Esophagus squamous epithelium (tissue), 4 donors: Measurements from ENCODE around the gene ATP6AP1.

Experiments used
- CTCF ChIP-seq, 6 experiments: fragments of 450-650 bp in 4 of 6; fragments of 200-600 bp in 2 of 6; sonication (generic) in 2 of 6; IDR thresholded peaks; one replicate each; pipeline ENCODE4 v1.5.1; 2016 to 2019; ENCODE audit warnings: antibody characterized with exemption in 6 of 6, mild to moderate bottlenecking in 4 of 6, moderate library complexity in 4 of 6
- POLR2A ChIP-seq, 4 donors: fragments of 450-650 bp; IDR thresholded peaks; one replicate each; pipeline ENCODE4 v1.6.1; 2017; ENCODE audit warnings: antibody characterized with exemption in 4 of 4, mild to moderate bottlenecking in 4 of 4, moderate library complexity in 3 of 4

DNA sequence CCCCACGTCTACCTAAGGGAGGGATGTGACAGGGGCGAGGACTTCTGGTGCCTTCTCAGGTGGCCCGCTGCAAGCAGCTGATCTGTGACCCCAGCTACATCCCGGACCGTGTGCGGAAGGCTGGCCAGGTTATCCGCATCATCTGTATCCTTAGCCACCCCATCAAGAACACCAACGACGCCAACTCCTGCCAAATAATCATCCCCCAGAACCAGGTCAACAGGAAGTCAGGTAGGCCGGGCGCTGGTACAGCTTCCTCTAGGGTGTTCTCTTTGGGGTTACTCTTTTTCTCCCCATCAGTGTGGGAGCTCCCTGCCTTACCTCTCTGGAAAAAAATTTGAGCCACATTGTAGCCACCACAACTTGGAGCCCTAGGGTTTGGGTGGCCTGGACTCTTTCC, 13.1 kb downstream of the ATP6AP1 start:
- TF ChIP-seq CTCF (IDR thresholded peaks at IDR 0.05) (no peak), POLR2A (IDR thresholded peaks at IDR 0.05) (no peak)
